ENCODE results near the gene NAT10. TPM values are rescaled to one million over a fixed set of nuclear protein-coding genes. Genes with fewer than 3 reads are reported as not detected.
"Not testable (repeated sequence)": the region's sequence is repeated elsewhere in the genome, so short reads cannot be mapped to it uniquely, and the experiment has no call there.

NAT10 gene
- total RNA-seq, 1 donor from 2014 or later: 20.9 TPM

DNA sequence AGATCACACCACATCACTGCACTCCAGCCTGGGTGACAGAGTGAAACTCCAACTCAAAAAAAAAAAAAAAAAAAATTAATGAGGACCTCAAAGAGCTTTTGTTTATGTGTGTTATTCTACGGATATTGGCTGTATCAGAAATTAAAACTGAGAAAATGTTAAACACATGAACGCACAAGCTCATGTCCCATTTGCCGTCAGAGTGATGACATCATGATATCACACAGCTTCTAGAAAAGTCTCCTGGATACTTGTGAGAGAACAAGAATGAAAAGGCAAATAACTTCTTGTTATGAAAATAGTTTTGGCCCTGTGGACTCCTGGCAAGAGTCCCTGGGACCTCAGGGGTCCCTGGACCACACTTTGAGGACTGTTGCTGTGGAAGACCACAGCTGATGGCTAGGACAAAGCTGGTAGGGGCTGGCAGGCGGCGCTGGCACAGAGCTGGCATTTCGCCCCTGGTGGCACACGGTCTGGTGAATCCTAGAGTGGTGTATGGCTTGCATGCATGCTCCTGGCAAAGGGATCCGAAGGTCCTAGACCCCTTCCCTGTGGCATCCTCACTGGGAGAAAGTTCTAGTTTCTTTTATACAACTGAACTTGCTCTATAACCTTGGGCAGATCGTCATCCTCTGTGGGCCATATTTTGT lies 73.7 kb downstream of the NAT10 start:
- ATAC-seq (ENCODE audit: poor library complexity) (no peak), DNase-seq (no peak)
- intact Hi-C loops (cut with DNase I): no loop called here

DNA sequence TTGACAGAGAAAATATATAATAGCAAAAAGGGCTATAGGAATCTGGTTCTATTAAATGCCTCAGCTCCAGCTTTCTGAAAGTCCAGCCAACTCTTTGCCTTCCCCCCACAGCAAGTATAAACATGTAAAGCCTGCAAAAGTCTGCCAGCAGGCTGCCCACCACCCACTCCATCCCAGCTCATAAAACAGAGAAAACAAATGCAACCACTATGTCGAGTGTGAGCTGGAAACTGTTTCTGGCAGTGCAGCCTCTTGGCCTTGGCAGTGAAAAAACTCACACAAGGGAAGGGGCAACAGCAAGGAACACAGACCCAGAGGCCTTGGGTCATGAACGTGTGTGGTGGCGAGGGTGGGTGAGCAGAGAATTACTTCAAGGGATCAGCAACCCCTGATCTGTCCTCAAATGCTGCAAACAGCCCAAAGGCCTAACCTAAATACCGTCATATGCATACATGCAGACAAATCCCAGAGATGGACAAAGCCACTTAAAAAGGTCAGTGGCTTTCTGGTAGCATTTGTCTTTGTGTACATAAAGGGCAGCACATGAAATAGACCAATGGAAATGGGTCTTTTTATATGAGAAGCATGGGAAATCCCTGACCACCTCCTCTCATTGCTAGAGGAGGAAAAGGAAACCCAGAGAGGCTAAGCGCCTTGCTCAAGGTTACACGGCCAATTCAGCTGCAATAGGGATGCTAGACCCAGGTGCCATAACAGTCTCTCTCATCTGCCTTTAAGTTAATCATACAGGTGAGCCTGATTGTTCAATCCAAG lies 74.8 kb downstream of the NAT10 start:
- DNase-seq: no peak
- no peak for ATAC-seq (ENCODE audit: poor library complexity)
- intact Hi-C loops (cut with DNase I): no loop called here

DNA sequence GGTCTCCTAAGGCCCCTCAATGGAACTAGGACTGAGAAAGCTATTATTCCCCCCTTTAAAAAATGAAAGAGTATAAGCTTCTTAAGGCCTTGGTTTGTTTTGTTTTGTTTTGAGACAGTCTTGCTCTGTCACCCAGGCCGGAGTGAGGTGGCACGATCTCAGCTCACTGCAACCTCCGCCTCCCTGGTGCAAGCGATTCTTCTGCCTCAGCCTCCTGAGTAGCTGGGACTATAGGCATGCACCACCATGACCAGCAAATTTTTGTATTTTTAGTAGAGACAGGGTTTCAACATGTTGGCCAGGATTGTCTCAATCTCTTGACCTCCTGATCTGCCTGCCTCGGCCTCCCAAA lies 75.4 kb downstream of the NAT10 start:
- ATAC-seq (ENCODE audit: poor library complexity); intact Hi-C loops (cut with DNase I); DNase-seq: not testable (repeated sequence)

DNA sequence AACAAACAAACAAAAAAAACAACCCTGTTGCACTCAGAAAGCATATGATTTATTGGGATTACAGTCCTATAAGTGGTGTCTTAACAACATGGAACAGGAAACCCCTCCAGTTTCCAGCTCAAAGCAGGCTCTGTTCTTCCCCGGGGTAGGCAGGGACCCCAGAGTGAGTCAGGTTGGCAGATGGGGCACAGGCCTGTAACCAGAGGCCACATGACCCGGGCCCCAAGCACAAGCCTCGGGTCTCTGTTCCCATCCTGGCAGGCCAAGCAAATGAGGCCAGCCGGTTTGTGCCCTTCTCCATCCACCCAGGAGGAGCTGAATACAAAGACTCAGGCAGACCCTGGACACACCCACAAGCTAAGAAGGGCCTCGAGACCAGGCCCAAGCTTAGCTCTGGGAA lies 75.8 kb downstream of the NAT10 start:
- intact Hi-C loops (cut with DNase I): no loop called here
- DNase-seq: no peak
- no peak for ATAC-seq (ENCODE audit: poor library complexity)

DNA sequence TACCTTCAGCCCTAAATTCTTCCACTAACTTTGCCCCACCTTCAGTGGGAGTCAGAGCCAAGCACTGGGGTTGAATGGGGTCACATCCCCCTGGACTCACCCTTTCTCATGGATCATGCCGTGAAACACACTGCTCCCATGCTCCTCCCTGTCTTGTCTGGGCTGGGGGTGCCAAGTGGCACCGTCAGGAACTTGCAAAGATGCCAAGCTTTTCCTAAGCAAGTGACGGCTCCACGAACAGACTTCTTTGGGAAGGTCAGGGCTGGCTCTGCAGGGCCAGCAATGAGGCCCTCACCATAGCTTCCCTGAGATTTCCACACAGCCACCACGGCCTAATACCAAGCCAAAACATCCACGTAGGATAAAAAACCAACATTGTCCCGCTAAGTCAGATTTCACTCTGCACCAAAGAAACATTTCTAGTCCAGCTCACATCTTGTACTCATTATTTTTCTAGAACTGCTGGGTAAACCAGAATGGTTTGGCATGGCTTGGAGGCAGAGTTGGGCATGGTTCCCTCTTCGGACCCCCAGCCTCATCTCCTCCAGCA lies 76.5 kb downstream of the NAT10 start:
- intact Hi-C loops (cut with DNase I): no loop called here

DNA sequence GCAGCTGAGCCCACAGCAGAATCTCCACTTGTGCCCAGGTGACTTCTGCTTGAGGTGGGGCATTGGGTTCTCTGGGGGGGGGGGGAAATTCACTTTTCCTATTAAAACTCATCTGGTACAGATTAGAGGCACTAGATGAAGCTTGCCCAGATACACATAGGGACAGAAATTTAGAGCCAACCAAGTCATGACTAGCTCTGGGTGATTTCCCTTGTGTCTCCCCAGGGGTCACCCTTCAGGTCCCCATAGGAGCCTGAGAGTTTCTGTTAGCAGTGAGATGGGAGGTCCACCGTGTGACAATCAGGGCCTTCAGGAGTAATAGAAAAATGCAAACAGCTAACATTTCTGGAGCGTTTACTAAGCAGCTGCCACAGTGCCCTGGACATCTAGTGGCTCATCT lies 77.0 kb downstream of the NAT10 start:
- intact Hi-C loops (cut with DNase I): no loop called here
- no peak for ATAC-seq (ENCODE audit: poor library complexity)
- no peak for DNase-seq

More for the DNA sequence above, 76.5 kb downstream of the NAT10 start:
- ATAC-seq (ENCODE audit: poor library complexity) (peak; percentile 22), DNase-seq (no peak)

DNA sequence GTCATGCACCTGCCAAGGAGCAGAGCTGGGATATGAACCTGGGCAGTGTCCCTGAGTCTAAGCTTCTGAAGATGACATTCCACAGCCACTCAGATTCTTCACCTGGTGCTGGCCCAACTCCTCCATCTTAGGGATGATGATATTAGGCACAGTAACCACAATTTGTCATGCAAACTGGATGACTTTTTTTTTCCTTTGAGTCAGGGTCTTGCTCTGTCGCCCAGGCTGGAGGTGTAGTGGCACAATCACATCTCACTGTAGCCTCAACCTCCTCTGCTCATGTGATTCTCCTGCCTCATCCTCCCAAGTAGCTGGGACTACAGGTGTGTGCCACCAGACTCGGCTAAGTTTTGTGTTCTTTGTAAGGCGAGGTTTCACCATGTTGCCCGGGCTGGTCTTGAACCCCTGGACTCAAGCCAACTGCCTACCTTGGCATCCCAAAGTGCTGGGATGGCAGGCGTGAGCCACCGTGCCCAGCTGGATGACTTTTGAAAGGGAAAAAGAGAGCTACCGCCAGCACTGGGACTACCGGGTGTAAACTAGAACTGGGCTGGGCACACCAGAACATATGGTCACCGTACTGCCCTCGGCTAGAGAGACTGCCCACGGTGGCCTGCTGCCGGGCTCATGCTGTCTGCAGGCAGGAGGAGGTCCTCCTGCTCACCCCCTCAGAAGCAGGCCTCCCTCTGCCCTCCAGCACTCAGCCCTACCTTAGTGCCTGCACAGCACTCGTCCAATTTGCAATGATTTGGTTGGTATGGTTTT lies 77.7 kb downstream of the NAT10 start:
- ATAC-seq (ENCODE audit: poor library complexity): no peak
- intact Hi-C loops (cut with DNase I): no loop called here
- no peak for DNase-seq

DNA sequence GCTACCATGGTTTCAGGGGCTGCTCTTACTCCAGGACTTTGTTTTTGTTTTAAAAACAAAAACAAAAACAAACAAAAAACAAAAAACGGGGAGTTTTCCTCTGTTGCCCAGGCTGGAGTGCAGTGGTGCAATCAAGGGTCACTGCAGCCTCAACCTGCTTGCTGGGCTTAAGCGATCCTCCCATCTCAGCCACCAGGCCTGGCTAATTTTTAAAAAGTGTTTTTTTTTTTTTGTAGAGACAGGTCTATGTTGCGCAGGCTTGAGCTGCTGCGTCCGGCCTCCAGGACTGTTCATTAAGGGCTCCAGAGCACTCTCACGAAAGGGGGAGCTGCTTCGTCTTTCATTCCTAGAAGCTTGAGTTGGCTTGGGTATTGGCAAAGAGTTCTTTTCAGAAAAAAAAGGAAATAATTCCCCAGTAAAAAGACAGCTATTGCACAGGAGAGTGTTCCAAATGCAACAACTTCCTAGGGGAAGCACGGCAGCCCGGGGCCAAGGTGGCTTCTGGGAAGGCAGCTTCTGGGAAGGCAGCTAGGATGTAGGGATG lies 78.5 kb downstream of the NAT10 start:
- intact Hi-C loops (cut with DNase I): no loop called here
- ATAC-seq (ENCODE audit: poor library complexity) (no peak), DNase-seq (no peak)

DNA sequence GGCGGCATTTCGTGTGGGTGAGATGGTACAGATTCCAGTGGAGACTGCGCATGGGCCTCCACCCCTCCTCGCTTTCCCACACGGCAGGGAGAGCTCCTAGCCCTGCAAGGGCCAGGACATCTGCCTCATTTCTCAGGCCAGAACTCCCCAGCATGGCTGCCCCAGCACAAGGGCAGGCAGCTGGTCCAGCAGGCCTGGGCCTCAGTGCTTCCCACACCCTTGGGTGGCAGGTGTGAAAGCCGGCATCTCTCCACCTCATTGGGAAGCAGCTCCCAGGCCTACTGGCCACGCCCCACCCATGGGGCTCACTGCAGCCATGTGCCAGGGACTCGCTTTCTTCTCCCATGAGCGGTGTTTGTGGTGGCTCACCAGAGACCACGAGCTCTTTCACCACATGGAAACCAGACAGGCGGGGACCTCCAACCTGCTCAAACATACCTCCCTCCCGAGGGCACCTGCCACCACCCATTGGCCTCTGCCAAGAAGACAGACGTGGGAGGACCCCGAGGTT lies 79.1 kb downstream of the NAT10 start:
- intact Hi-C loops (cut with DNase I): no loop called here
- no peak for DNase-seq
- ATAC-seq (ENCODE audit: poor library complexity): no peak

DNA sequence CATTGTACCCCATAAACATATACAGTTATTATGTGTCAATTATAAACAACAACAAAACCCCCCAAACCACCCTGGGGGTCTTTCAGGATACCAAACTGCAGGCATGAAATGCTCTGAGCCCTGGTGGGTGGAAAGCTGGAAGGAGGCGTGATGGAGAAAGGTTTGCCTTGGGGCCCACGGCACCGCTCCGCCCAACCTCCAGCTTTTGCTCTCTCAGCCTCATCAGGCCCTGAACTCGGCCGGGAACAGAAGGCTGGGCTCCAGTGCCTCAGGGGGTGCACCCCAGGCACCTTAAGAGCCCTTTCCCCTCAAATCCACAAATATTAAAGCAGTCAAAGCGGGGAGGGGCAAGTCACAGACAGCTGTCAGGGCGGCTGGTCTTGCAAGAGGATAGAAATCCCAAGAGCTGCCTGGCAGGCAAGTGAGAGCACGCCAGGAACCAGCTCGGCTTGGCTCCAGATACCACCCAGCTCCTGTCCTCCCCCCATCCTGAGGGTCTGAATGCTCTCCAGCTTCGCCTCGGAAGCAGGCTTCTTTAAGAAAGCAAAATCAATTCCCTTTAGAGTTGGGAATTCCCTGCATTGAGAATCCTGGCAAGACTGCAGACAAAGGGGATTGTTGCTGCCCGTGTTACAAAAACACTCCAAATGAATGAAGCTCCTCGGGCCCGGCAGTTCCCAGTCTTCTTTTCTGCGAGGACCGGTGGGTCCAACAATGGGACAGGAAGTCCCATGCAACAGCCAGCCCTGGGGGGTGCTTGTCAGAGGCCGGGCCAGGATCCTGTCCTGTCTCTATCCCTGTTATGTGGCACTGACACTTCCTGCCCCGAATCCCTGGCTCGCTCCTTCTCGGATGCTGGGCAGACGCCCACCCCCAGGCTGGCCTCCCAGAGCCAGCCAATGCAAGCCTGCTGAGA lies 80.8 kb downstream of the NAT10 start:
- DNase-seq (no peak), ATAC-seq (ENCODE audit: poor library complexity) (peak; percentile 34)
- intact Hi-C loops (cut with DNase I): no loop called here

DNA sequence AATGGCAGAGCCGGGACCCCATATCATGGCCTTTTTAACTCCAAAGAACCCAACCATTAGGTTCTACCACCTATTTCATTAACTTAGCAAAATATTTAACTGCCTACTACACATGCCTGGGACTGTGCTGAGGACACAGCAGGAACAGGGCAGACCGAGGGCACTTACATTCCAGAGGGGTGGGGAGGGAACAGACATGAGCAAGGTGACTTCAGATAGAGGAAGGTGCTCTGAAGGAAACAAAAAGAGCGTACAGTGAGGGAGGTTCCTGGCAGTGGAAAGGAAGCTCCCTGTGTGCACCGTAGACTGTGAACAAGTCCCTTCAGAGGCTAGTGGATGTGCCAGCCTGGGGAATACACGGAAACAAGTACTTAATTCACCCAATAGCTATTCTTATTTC lies 82.8 kb downstream of the NAT10 start:
- intact Hi-C loops (cut with DNase I): no loop called here
- ATAC-seq (ENCODE audit: poor library complexity) (no peak), DNase-seq (no peak)

DNA sequence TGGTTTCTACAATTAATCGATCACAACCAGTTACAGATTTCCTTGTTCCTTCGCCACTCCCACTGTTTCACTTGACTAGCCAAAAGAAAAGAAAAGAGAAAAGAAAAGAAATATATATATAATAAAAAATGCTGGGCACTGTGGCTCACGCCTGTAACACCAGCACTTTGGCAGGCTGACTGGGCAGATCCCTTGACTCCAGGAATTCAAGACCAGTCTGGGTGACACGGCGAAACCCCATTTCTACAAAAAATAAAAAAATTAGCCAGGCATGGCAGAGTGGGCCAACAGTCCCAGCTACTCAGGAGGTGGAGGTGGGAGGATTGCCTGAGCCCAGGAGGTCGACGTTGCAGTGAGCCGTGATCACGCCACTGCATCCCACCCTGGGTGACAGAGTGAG lies 83.8 kb downstream of the NAT10 start:
- DNase-seq (no peak), ATAC-seq (ENCODE audit: poor library complexity) (no peak)
- intact Hi-C loops (cut with DNase I): no loop called here

DNA sequence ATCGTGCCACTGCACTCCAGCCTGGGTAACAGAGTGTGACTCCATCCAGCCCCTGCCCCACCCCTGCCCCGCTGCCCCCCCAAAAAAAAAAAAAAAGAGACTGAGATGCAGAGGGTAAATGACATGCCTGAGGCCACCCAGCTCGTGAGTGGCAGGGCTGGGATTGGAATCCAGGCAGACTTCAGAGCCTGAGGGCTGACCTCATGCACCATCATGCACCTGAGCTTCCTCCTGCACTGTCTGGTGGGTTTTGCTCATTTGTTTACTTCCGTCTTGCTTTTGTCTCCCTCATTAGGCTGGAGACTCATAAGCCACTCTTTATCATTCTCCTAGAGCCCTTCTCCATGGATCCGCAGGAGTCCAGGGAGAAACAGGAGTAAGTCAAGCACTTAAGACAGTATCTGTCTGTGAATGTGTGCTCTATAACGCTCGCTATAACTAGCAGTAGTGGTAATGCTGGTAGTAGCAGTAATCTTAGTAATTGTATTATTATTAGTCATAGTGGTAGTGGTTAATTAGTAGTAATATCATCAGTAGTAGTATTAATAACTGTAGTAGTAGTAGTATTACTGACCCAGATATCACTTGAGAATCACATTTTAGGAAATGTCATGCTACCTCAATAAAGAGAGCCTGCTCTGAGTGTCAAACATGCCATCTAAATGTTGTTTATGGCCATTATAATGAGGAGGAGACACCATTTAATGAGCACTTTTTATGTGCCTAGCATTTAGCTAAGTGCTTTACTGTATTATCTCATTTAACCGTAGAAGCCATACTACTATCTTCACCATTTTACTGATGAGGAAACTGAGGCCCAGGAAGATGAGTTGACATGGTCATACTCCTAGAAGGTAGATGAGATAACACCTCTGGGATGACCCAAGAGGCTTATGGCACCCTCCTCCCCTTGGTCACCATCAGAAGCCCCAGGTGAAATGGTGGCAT lies 85.0 kb downstream of the NAT10 start:
- intact Hi-C loops (cut with DNase I): no loop called here
- DNase-seq (no peak), ATAC-seq (ENCODE audit: poor library complexity) (no peak)

DNA sequence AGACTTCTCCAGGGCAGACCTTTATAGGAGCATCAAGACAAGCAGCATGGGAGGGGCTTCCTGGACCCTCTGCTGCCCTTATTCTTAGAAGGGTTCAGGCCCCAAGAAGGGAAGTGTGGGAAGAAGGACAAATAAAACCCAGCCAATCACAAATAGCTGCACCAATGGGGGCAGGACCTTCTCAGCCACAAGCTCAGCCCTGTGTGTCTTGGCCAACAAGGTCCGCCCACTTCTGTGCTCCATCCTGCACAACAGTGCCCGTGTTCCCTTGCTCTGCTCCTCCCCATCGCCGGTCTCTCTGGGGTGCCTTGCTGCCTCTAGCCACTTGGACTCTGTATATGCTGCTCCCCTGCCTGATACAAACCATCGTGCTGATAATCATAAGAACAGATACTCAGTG lies 86.1 kb downstream of the NAT10 start:
- intact Hi-C loops (cut with DNase I): no loop called here
- DNase-seq (no peak), ATAC-seq (ENCODE audit: poor library complexity) (no peak)

DNA sequence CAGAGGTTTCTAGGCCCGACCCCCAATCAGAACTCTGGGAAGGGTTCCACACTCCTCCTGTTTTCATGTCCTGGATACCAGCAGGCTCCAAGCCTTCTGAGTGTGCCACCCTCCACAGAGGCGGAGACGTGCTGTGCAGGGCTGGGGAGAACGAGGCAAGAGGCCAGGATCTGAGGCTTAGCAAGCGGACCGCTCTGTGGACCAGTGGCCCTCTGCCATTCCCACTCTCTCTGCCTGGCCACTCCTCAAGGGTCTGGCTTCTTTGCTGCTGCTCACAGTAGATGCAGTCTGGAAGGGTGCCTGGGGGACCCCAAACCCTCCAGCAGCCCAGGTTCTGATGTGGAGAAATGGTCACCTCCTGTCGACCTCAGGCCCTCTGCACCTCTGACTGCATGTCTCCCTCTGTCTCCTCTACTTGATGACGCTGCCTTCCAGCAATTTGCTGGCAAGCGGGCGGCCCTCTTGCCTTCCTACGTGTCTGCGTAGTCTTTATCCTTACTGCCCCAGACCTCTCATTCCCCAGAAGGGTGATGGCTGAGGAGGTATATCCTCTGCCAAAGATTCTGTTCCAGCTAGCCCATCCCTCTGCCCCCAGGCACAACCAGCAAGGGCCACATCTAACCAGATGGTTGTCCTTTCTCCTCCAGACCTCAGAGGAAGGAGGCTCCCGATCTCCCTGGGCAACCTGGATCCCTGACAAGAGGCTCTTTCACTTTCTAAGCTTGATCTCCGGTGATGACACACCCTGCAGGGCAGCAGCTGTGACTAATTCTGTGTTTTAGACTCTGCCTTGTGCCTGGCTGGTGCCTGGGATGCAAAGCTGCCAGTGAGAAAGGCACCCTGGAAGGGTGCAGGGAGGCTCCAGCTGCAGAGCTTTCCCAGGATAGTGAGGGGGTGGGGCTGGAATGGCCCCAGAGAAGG lies 87.3 kb downstream of the NAT10 start:
- DNase-seq: peak; percentile 81
- peak; percentile 81 for ATAC-seq (ENCODE audit: poor library complexity)
- intact Hi-C loops (cut with DNase I): no loop called here
